ENCODE results near the gene LEMD2. TPM values are rescaled to one million over a fixed set of nuclear protein-coding genes. Genes with fewer than 3 reads are reported as not detected.

The LEMD2 gene
- total RNA-seq, 1 experiment from 2014 or later = 91.8 TPM

GRCh38 chr6:33801611-33802010 is 12.7 kb upstream of the LEMD2 start:
- no peak overlapping the region for H4K5ac ChIP-seq (ENCODE audit: insufficient read length, low read depth, low read length)
- H3K4me2 ChIP-seq (ENCODE audit: insufficient read depth, insufficient read length, low read length) = no peak overlapping the region
- 0 out of 2 replicates have a peak, but pooled peaks cover 3% of the 10 kb centered on the region for H3K27me3 ChIP-seq (ENCODE audit: insufficient read depth, low read length)
- TF ChIP-seq, protein P1, sequence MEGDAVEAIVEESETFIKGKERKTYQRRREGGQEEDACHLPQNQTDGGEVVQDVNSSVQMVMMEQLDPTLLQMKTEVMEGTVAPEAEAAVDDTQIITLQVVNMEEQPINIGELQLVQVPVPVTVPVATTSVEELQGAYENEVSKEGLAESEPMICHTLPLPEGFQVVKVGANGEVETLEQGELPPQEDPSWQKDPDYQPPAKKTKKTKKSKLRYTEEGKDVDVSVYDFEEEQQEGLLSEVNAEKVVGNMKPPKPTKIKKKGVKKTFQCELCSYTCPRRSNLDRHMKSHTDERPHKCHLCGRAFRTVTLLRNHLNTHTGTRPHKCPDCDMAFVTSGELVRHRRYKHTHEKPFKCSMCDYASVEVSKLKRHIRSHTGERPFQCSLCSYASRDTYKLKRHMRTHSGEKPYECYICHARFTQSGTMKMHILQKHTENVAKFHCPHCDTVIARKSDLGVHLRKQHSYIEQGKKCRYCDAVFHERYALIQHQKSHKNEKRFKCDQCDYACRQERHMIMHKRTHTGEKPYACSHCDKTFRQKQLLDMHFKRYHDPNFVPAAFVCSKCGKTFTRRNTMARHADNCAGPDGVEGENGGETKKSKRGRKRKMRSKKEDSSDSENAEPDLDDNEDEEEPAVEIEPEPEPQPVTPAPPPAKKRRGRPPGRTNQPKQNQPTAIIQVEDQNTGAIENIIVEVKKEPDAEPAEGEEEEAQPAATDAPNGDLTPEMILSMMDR (conservative IDR thresholded peaks at IDR 0.05) = no peak
- no peak overlapping the region for H3K27ac Mint-ChIP-seq
- H3K27ac ChIP-seq (ENCODE audit: insufficient read length, low read depth, low read length) = no peak overlapping the region
- H3K4ac ChIP-seq (ENCODE audit: low read depth, low read length) = no peak overlapping the region
- H4K20me1 ChIP-seq (ENCODE audit: control insufficient read depth, insufficient read depth, insufficient read length) = no peaks in the 10 kb centered on the region
- H3K14ac ChIP-seq (ENCODE audit: insufficient read depth, low read length) = no peak overlapping the region
- DNase-seq = no peak
- no peak overlapping the region for H2BK120ac ChIP-seq (ENCODE audit: low read depth, low read length, poor library complexity, severe bottlenecking)
- H3K27me3 Mint-ChIP-seq (ENCODE audit: low read depth) = peaks cover 7% of the 10 kb centered on the region
- no peaks in the 10 kb centered on the region; the same call in 1 of the 2 replicates for H3K4me1 ChIP-seq (ENCODE audit: insufficient read depth, low read length)
- no peak overlapping the region for H2AFZ ChIP-seq (ENCODE audit: low read length)
- peaks cover 45 to 49% of the 10 kb centered on the region in 2 experiments for H3K4me1 Mint-ChIP-seq
- no peak overlapping the region for H2AK5ac ChIP-seq (ENCODE audit: insufficient read length, low read length)
- H3K79me2 ChIP-seq (ENCODE audit: insufficient read depth, low read length) = no peaks in the 10 kb centered on the region
- no peak overlapping the region for H2BK20ac ChIP-seq (ENCODE audit: low read depth, low read length, poor library complexity, severe bottlenecking)
- no peak overlapping the region for H2BK5ac ChIP-seq (ENCODE audit: insufficient read length, low read length)
- no peak overlapping the region for H2BK12ac ChIP-seq (ENCODE audit: insufficient read length, low read depth, low read length)
- no peak overlapping the region for H3K4me3 Mint-ChIP-seq
- WGBS (ENCODE audit: extremely low coverage, insufficient read length, low lambda C conversion rate) = no CpG with 5 or more reads among the region's 5 CpGs
- no peaks in the 10 kb centered on the region for H3K9me3 Mint-ChIP-seq
- H3T11ph ChIP-seq (ENCODE audit: low read length) = no peak overlapping the region
- no peak overlapping the region for H3K56ac ChIP-seq (ENCODE audit: insufficient read length, low read depth, low read length)
- H3K9me3 ChIP-seq (ENCODE audit: control insufficient read depth, low read depth, low read length) = no peaks in the 10 kb centered on the region
- H3K9ac ChIP-seq (ENCODE audit: extremely low read depth, insufficient read length, low read length) = no peak overlapping the region
- H4K8ac ChIP-seq (replicated peaks; ENCODE audit: insufficient read length, low read depth, low read length) = no peak overlapping the region
- no peaks in the 10 kb centered on the region for H3K36me3 Mint-ChIP-seq (ENCODE audit: insufficient read depth in 1 of 3, low read depth in 3 of 3)
- H3K18ac ChIP-seq (ENCODE audit: insufficient read length, low read depth, low read length) = no peak overlapping the region
- no peak overlapping the region for H3K23ac ChIP-seq (ENCODE audit: insufficient read length, low read depth, low read length)
- H3K79me1 ChIP-seq (ENCODE audit: insufficient read depth, low read depth, low read length, poor library complexity, severe bottlenecking) = no peaks in the 10 kb centered on the region
- H3K23me2 ChIP-seq (ENCODE audit: insufficient read length, low read depth, low read length, poor library complexity, severe bottlenecking) = no peaks in the 10 kb centered on the region
- H4K91ac ChIP-seq (ENCODE audit: insufficient read length, low read depth, low read length) = no peak overlapping the region
- no peak overlapping the region for H2BK15ac ChIP-seq (ENCODE audit: low read depth, low read length)
